OCI-LY3 (cell line): ENCODE results near the gene L3MBTL4.

Source experiments
- H2AFZ ChIP-seq: fragments of 200-600, 300-600 bp; shearing (Covaris generic); 2 replicates; pipeline ENCODE4 v1.6.0; 2014; ENCODE audit warnings: antibody characterized with exemption, low read depth, low read length
- H3K27ac ChIP-seq: fragments of 200-600, 300-600 bp; sonication (generic); 2 replicates; pipeline ENCODE4 v1.5.1; 2014; ENCODE audit warnings: mild to moderate bottlenecking, low read length, moderate library complexity, mixed read lengths
- H3K27me3 ChIP-seq: fragments of 200-600, 300-600 bp; sonication (generic); 2 replicates; pipeline ENCODE4 v1.6.1; 2014; ENCODE audit warnings: low read depth, low read length, mixed read lengths
- H3K36me3 ChIP-seq: fragments of 200-600, 300-600 bp; sonication (generic); replicated peaks from 2 replicates; pipeline ENCODE3; 2014; ENCODE audit warnings: low read depth, low read length, mixed read lengths
- H3K4me1 ChIP-seq: fragments of 300-600, 200-600 bp; sonication (generic); 2 replicates; pipeline ENCODE4 v1.6.1; 2014; ENCODE audit warnings: low read length, mixed read lengths
- H3K4me2 ChIP-seq: fragments of 200-600, 300-600 bp; sonication (generic); 2 replicates; pipeline ENCODE4 v1.6.1; 2014; ENCODE audit warnings: low read length, mixed read lengths
- H3K4me3 ChIP-seq: fragments of 300-600, 200-600 bp; sonication (generic); 2 replicates; pipeline ENCODE4 v1.5.1; 2014; ENCODE audit warnings: antibody characterized with exemption, mild to moderate bottlenecking, low read length, moderate library complexity
- H3K79me2 ChIP-seq: fragments of 300-600, 200-600 bp; shearing (Covaris generic); 2 replicates; pipeline ENCODE4 v1.6.1; 2014; ENCODE audit warnings: mild to moderate bottlenecking, low read length, mixed read lengths
- H3K9ac ChIP-seq: fragments of 300-600, 200-600 bp; shearing (Covaris generic); 2 replicates; pipeline ENCODE4 v1.6.0; 2014; ENCODE audit warnings: mild to moderate bottlenecking, low read length, moderate library complexity
- H3K9me3 ChIP-seq: fragments of 200-600, 300-600 bp; shearing (Covaris generic); 2 replicates; pipeline ENCODE4 v1.6.1; 2014; ENCODE audit warnings: low read length, mixed read lengths; ENCODE audit not compliant: insufficient read depth
- H4K20me1 ChIP-seq: fragments of 200-600, 300-600 bp; sonication (generic); 2 replicates; pipeline ENCODE4 v1.6.1; 2016; ENCODE audit warnings: low read length, mixed read lengths; ENCODE audit not compliant: insufficient read depth
- EZH2phosphoT487 ChIP-seq: fragments of 200-600 bp; shearing (Covaris generic); IDR thresholded peaks from 2 replicates; pipeline ENCODE4 v1.6.1; 2018; ENCODE audit warnings: antibody characterized with exemption, mixed run types, low read depth
- TF ChIP-seq, protein P1 (sequence below): fragments of 200-600, 300-600 bp; sonication (generic); IDR thresholded peaks from 2 replicates; pipeline ENCODE4 v1.5.1; 2014; ENCODE audit warnings: antibody characterized with exemption, low read length, low read depth

Gene L3MBTL4

DNA sequence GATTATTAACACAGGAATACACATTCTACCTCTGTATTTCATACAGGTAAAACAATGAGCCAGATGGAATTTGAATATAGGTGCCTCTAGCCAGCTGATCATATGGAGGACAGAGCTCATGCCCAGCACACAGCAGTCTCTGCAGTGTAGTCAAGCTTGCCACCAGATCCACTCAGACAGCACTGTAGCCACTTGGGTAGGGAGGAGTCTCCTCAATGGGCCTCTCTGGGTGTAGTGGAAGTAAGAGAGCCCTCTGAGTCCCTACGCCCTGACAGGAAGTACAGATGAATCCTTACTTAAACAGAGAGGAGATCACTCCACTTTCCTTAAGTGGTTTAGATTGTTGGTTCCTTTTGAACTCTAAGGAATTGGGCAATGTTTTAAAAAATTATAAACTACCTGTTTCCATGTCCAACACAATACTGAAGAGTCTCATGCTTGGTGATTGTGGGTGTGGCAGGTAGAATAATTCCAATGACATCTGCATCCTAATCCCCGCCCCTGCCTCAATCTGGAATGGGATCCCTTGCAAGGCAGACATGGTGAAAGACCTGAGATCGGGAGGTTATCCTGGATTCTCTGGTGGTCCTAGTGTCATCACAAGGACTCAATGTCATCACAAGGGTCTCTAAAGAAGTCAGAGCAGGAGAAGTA lies 496.4 kb downstream of the L3MBTL4 start:
- no peaks in the 10 kb centered on the region for H3K79me2 ChIP-seq
- H3K4me1 ChIP-seq = no peaks in the 10 kb centered on the region
- H3K27me3 ChIP-seq = no peaks in the 10 kb centered on the region
- H3K9ac ChIP-seq = no peak overlapping the region
- no peak overlapping the region for H3K27ac ChIP-seq
- H2AFZ ChIP-seq = no peak overlapping the region
- TF ChIP-seq EZH2phosphoT487 = no peak
- TF ChIP-seq, protein P1, sequence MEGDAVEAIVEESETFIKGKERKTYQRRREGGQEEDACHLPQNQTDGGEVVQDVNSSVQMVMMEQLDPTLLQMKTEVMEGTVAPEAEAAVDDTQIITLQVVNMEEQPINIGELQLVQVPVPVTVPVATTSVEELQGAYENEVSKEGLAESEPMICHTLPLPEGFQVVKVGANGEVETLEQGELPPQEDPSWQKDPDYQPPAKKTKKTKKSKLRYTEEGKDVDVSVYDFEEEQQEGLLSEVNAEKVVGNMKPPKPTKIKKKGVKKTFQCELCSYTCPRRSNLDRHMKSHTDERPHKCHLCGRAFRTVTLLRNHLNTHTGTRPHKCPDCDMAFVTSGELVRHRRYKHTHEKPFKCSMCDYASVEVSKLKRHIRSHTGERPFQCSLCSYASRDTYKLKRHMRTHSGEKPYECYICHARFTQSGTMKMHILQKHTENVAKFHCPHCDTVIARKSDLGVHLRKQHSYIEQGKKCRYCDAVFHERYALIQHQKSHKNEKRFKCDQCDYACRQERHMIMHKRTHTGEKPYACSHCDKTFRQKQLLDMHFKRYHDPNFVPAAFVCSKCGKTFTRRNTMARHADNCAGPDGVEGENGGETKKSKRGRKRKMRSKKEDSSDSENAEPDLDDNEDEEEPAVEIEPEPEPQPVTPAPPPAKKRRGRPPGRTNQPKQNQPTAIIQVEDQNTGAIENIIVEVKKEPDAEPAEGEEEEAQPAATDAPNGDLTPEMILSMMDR = no peak
- H3K4me3 ChIP-seq = no peak overlapping the region
- H3K4me2 ChIP-seq = no peak overlapping the region
- no peaks in the 10 kb centered on the region for H3K36me3 ChIP-seq
- no peaks in the 10 kb centered on the region for H3K9me3 ChIP-seq
- H4K20me1 ChIP-seq = no peaks in the 10 kb centered on the region

DNA sequence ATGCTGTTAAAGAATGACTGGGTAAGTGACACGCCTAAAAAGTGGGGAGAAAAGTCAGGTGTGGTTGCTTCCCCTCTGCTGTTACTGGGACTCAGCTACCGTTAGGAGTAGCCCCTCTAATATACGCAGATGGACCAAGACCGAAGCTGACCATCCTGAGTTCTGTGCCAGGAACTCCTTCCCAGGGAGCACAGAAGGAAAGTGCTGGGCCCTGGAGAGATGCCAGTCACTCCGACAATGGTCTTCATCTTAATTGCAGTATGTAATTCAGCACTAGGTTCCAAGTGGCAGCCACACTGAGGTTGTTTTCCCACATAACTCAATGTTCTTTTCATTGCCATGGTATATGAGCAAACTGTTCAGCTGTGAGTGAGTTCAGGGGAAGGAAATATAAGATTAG lies 499.8 kb downstream of the L3MBTL4 start:
- H3K9me3 ChIP-seq = no peaks in the 10 kb centered on the region
- H3K27ac ChIP-seq = no peak overlapping the region
- no peak overlapping the region for H3K4me3 ChIP-seq
- TF ChIP-seq, protein P1 = no peak
- H3K36me3 ChIP-seq = no peaks in the 10 kb centered on the region
- H3K79me2 ChIP-seq = no peaks in the 10 kb centered on the region
- H3K9ac ChIP-seq = no peak overlapping the region
- H3K4me1 ChIP-seq = no peaks in the 10 kb centered on the region
- H2AFZ ChIP-seq = no peak overlapping the region
- no peaks in the 10 kb centered on the region for H4K20me1 ChIP-seq
- H3K4me2 ChIP-seq = no peak overlapping the region
- no peaks in the 10 kb centered on the region for H3K27me3 ChIP-seq

DNA sequence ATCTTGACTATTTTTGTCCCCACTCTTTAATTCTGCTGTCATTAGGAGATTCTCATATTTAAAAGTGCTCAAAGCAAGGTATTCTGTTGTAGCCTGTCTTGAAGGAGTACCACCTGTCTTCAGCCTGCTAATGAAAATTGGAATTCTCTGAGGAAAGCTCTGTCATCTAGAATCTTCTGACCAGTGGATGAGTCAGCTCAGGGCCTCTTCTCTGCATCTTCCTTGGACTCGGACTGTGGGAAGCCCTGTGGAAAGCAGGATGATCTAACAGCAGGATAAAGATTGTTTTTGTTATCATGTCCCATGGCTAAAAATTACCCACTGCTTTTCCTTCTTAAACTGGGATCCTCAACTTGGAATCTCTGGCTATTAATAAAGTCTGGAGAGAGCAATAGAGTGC lies 500.7 kb downstream of the L3MBTL4 start:
- H2AFZ ChIP-seq = no peak overlapping the region
- TF ChIP-seq, protein P1 = no peak
- no peaks in the 10 kb centered on the region for H3K36me3 ChIP-seq
- no peaks in the 10 kb centered on the region for H3K9me3 ChIP-seq
- H3K4me1 ChIP-seq = no peaks in the 10 kb centered on the region
- no peak overlapping the region for H3K4me2 ChIP-seq
- H3K27ac ChIP-seq = no peak overlapping the region
- no peaks in the 10 kb centered on the region for H4K20me1 ChIP-seq
- H3K79me2 ChIP-seq = no peaks in the 10 kb centered on the region
- no peaks in the 10 kb centered on the region for H3K27me3 ChIP-seq
- H3K4me3 ChIP-seq = no peak overlapping the region
- H3K9ac ChIP-seq = no peak overlapping the region

DNA sequence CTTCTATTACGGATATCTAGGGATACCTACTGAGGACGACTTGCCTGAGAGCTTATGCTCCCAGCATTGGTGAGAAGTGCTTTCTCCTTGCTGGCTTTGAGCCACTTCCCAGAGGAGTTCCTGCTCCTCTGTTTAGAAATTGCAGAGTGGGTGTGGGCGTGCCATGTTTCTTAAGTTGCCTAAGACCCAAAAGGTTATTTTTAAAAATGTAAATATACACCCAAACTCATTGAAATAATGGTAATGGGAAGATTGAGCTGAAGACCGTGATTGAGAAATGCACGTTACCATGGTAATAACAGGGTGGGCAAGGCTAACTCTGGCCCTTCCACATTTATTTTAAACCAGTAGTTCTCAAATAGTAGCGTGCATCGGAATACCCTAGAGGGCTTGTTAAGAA lies 502.1 kb downstream of the L3MBTL4 start:
- Histone ChIP-seq H4K20me1 (no peaks in the 10 kb centered on the region), H3K4me2 (no peak overlapping the region), H3K9ac (no peak overlapping the region), H3K79me2 (no peaks in the 10 kb centered on the region), H3K27me3 (no peaks in the 10 kb centered on the region), H3K36me3 (no peaks in the 10 kb centered on the region), H3K27ac (no peak overlapping the region), H3K4me3 (no peak overlapping the region), H3K9me3 (no peaks in the 10 kb centered on the region), H3K4me1 (no peaks in the 10 kb centered on the region), H2AFZ (no peak overlapping the region)
- no peak for TF ChIP-seq EZH2phosphoT487
- TF ChIP-seq, protein P1 = no peak
